Urothelium cell line (cell line): ENCODE data around the gene PBOV1.

ENCODE experiments used
- DNase-seq: peaks from one replicate; pipeline ENCODE4 v3.0.0; 2011; ENCODE audit warnings: low spot score, mixed read lengths
- FAIRE-seq: peaks from 2 replicates; lab custom pipeline; 2011; peaks lifted over from hg19 to GRCh38; lab: Jason Lieb, UNC

Gene PBOV1

DNA sequence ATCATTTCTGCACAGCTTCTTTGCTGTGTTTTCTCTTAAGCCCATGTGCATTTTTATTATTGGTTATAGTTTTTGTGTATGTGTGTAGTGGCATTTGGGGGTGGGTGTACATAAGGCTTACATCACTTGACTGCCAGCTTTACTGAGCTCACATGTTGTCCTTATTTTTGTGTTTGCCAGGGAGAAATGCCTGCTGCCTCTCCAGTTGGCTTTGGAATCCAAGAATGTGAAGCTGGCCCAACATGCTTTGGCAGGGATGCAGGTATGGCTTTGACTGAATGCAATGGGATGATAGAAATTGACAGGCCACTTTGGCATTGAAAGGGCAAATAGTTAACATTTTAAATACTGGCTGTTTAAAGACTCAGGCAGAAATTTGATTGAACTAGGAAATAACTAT lies 11.4 kb downstream of the PBOV1 start:
- no peak for DNase-seq
- FAIRE-seq: no peak

DNA sequence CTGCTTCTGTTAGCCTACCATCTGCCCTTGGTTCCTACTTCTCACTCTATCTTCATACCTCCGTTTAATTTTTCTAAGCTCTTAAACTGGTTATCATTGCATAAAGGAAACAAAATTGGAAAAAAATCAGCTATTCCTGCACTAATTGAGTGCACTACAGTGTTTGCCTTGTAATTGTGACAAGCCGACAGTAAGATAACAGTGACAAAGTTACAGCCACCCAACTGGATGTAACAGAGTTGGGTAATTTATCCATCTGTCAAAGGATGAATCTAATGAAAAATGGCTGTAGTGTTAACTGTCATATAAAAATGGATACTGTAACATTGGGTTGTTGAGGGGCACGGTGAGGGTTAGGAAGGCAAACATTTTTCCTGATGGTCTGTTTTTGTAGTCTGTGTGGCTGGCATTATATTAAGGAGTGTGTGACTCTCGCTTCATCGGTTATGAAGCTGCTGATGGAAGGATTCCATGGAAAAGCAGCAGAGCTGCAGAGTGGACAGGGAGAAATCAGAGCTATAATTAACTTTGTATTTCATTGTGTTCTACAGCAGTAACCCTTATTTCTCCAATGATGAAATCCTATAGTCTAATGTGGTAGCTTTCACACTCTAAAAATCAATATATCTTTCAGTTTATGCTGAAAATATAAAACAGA lies 12.7 kb downstream of the PBOV1 start:
- FAIRE-seq (no peak), DNase-seq (no peak)

DNA sequence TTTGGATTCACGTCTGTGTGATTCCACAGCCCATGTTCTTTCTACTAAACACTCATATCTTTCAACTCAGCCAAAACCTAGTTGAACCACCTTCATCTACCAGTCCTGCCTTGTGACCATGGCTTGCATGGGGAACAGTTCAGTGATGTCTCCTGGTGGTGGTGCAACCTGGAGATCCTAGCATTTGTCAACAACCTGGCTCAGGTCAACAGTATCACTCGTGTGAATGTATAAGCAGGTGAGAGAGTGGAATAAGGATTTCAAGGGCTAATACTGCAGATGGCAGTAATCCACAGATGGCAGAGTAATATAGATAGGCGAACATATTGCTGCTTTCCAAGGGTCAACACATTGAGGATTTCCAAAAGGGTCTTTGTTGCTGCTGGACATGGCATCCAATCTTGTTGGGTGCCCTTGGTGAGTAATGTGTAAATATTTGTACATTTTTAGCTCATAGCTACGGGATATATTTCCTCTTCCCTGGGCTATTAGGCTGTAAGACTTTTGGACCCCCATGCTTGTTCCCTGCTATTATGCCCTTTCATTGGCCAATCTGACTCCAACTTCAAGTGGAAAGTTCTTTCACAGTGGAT lies 13.4 kb downstream of the PBOV1 start:
- no peak for FAIRE-seq
- DNase-seq: no peak

DNA sequence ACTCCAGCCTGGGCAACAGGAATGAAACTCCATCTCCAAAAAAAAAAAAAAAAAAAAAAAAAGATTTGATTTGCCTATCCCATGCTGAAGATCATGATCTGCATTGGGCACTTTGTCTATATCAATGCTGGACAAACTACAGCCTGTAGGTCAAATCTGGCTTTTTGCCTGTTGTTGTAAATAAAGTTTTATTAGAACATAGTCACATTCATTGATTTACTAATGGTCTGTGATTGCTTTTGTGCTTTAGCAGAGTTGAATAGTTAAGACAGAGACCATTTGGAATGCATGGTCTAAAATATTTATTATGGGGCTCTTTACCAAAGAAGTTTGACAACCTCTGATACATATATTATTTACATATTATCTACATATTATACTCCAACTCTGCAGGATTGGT lies 14.0 kb downstream of the PBOV1 start:
- no peak for DNase-seq
- no peak for FAIRE-seq

DNA sequence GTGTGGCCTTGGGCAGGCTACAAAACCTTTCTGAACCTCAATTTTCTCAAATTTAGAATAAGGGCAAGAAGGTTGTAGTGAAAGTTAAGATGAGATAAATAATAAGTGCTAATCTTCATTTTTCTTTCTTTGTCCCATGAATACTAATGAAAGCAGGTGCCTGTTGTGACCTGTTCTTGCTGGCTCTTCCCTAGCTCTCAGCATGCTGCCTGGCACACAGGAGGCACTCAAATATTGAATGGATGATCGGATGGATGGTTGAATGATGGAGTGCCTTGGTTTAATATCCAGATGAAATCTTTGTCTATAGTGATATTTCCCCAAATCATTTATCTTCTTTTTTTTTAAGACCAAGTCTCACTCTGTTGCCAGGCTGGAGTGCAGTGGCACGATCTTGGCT lies 15.0 kb downstream of the PBOV1 start:
- no peak for DNase-seq
- no peak for FAIRE-seq

DNA sequence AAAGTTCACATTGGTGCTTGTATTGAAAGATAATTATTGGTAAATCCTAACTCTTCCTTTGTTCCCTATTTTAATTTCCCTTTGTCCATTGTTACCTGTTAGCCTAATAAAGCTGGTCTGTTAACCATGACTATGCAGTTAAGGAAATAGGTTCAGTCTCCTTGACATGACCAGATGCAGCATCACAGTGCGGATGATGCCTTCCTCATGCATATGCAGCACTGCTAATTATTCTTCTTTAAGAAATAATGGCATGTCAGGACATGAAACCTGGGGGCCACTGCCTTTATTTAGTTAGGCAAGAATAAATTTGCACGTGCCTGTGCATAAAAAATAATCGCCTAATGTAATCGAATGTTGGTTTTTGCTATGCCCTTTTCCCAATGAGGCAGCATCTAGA lies 16.5 kb downstream of the PBOV1 start:
- no peak for DNase-seq
- FAIRE-seq: no peak

DNA sequence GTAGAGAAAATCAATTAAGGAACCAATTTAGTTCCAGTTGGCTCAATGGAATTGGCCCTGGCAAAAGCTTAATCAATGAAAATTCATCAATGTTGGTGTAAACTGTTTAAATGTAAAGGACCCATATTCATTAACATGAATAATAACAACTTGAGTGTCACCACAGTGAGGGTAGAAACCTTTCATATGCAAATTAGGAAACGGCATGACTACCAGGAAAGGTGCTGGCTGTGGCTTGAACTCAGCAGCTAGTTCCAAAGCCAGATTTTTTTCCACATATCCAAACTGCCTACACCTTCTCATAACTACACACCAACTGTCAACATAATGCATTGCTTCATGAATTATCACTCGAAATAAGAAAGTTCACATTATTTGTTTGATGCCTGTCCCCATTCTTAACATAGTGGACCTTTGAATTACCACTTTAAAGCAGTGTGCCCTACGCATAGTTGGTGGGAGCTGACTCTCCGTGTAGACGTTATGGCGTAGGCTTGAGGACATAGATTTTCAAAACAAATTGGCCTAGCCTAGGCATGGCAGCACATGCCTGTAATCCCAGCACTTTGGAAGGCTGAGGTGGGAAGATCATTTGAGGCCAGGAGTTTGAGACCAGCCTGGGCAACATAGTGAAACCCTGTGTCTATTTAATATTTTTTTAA lies 19.7 kb downstream of the PBOV1 start:
- FAIRE-seq (no peak), DNase-seq (no peak)

DNA sequence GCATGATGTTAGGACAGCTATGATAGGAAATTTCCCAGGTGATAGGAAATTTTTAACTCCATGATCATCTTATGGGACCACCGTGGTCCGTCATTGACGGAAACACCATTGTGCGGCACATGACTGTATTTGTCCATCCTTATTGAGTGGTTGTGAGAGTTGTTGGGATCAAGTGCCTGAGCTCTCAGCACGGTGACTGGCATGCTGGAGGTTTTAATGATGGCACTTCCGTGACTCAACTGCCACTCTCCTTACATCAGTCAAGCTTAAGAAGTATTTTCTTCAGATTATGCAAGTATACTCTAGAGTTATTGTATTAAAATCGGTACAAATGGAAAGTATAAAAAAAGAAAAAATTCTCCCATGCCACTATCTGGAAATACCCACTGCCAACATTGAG lies 20.7 kb downstream of the PBOV1 start:
- FAIRE-seq (no peak), DNase-seq (no peak)

DNA sequence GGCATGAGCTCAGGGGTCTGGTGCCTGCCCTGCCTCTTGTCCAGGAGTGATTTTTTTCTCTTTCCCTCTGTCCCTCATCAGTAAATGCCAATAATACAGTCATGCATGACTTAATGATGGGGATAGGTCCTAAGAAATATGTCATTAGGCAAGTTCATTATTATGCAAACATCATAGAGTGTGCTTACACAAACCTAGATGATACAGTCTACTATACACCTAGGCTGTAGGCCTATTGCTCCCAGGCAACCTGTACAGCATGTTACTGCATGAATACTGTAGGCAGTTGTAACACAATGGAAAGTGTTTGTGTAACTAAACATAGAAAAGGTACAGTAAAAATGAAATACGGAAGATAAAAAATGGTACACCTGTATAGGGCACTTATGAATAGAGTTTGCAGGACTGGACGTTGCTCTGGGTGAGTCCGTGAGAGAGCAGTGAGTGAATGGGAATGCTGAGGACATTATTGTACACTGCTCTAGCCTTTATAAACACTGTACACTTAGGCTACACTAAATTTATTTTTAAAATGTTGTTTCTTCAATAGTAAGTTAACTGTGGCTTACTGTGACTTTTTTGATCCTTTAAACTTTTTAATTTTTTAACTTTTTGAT lies 22.1 kb downstream of the PBOV1 start:
- DNase-seq: no peak
- FAIRE-seq: no peak

DNA sequence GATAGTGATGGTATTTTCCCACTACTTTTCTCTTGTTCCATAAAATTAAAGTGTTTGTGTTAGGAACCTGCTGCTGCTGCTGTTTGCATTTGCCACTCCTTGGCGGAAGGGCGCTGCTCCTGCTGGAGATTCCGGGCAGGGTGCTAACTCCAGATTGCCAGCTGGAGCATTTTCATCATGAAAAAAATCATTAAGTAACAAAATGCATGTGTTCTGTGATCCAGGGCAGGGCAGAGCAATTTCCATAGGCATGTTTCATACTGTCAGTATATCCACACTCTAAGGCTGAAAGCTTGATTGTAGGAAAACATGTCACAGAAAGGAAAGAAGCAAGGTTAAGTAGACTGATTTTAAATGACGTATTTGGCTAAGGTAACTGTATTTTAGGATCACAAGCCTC lies 24.0 kb downstream of the PBOV1 start:
- no peak for FAIRE-seq
- no peak for DNase-seq

DNA sequence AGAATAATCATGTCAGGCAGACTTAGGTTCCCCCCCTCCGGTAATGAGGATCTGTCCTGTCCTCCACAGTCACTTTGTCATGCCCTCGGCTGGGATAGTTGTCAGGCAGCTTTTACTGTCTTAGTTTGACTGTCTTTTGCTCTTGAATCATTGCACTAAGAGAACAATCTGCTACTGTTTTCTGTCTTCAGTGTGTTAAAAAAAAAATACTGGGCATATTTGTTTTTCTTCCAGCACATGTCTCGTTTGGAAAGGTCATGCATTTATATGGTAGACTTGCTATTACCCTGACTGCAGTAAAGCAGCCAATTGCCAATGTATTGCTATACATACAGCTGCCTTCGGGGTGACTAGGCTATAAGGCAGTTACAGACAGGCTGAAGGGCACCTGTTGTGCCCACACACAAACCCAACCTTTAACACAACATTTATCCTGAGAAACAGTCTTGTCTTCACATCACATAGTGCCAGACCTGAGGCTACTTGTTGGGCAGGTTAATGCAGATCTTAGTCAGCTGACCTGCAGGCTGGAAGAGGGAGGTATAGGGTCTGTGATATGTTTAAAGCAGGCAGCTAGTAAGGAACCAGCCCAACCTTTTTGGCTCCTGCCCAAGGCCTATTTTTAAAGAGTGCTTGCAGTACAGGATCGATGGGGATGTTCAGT lies 29.9 kb downstream of the PBOV1 start:
- DNase-seq (no peak), FAIRE-seq (no peak)

DNA sequence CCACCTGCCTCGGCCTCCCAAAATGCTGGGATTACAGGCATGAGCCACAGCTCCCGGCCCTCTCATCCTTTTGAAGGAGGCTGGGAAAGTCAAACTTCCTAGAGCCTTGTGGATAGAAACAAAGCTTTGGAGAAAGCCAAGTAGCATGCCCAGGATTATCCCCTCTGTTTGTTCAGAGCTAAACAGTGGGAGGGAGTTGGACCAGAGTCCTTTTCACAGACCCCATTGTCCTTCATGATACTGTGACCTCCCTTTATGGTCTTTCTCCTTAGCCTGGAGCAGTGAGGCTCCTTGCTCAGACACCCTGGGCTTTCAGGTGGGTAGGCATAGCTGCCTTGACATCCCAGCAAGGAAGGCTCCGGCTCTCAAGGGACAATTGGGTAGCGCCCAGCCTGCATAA lies 31.1 kb downstream of the PBOV1 start:
- DNase-seq: no peak
- no peak for FAIRE-seq

DNA sequence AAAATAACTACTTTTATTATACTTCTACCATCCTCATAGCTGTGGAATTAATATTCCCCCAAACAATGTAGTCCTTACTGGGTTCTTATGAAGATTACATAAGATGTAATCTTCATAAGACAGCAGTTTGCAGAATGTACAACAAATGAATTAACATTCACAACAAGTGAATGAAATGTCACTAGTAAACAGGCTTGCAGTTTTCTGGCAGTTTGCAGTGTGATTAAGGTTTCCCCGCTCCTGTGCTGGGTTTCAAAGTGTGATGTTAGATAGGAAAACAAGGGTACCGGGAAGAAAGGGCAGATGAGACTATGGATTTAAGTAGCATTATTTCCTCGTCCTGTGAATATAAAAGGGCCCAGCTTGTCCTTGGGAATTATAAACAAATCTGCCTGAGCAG lies 34.1 kb downstream of the PBOV1 start:
- DNase-seq (no peak), FAIRE-seq (no peak)

DNA sequence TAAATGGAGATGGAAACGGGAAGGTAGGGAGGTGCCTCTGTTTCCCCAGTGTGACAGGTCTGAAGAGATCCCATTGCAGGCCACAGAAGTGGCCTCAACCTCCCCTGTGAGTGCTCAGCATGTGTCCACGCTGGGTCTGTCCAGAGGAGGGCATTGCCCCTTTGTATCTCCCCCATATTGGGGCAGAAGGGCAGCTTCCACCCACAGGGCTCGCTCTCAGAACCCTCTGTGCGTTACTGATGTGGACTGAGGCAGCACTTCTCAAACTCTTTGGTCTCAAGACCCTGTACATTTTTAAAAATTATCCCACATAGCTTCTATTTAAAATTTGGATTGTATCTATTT lies 34.5 kb downstream of the PBOV1 start:
- FAIRE-seq (no peak), DNase-seq (no peak)

DNA sequence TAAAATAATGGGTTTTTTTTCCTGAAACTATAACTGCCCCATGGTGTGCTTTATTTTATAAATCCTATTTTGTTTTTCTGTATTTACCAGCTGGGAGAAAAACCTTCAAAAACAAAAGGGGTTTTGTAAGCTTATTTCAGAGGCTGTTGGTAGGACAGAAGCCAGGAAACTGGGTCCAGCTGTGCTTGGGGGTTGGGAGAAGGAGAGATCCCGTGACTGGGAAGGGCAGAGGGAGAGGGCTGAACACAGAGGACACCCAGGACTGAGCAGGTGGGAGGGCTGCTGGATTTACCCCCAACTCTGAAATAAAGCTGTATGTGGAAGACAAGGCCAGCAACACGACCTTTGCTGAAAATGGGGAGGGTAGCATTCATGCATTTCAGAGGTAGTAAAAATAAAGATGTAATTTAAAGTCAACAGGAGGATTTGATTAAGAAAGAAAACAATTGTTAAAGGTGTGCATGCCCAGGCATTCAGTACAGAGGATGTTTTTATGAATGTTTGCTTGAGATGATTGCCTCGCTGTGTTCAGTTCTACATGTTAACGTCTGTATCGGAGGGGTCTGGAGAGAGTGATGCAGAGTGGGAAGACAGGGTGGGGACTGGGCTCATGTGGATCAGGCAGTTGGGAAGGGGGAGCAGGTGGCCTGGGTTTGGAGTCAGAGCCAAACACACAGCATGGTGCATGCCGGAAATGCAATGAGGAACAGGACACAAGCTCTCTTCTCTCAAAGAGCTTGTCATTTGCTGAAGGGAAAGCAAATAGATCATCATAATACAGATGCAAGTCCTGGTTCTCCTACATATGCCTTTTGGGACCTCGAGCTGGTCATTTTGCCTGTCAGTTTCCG lies 35.1 kb downstream of the PBOV1 start:
- DNase-seq (no peak), FAIRE-seq (no peak)

DNA sequence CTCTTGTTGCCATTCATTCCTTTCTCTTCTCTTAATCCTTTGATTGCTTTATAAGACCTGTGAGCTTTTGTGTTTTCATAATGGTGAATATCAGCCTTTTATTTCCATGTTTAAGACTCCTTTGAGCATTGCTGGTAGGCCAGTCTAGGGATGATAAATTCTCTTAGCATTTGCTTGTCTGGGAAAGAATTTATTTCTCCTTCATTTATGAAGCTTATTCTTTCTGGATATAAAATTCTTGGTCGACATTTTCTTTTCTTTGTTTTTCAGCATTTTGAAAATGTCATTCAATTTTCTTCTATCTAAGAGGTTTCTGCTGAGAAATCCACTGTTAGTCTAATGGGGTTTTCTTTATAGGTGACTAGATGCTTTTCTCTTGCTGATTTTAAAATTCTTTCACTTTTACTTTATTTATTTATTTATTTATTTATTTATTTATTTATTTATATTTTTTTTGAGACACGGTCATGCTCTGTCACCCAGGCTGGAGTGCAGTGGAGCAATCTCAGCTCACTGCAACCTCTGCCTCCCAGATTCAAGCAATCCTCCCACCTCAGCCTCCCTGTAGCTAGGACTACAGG lies 41.5 kb downstream of the PBOV1 start:
- DNase-seq (no peak), FAIRE-seq (no peak)

DNA sequence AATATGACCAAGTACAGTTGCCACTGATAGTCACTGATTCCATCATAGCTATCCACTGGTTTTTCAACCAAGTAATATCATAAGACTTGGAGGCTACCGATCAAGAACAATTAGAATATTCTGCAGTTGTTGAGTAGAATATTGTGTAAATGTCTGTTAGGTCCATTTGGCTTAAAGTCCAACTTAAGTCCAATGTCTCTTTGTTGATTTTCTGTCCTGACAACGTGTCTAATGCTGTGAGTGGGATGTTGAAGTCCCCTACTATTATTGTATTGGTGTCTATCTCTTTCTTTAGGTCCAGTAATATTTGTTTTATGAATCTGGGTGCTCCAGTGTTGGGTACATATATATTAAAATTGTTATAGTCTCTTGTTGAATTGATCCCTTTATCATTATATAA lies 42.7 kb downstream of the PBOV1 start:
- no peak for FAIRE-seq

More for the DNA sequence above, 42.7 kb downstream of the PBOV1 start:
- no peak for DNase-seq
